Measurements from ENCODE around the gene SIAH3. TPM values are rescaled to one million over a fixed set of nuclear protein-coding genes. Genes with fewer than 3 reads are reported as not detected.

The SIAH3 gene
- polyA plus RNA-seq (2011; rRNA removed) (not detected in 2 replicates), polyA minus RNA-seq (2011; rRNA and poly(A)+ RNA removed) (not detected in 2 replicates)

GRCh38 chr13:45851171-45851921, at the start of gene SIAH3:
TSS of gene SIAH3 (minus strand) at chr13:45851753. CDS start at chr13:45851629, 124 bp downstream.
- CTCF ChIA-PET: no interaction called here

GRCh38 chr13:45899406-45899805, 47.9 kb upstream of the SIAH3 start:
- ChIA-PET CTCF (no interaction called here), POLR2A (no interaction called here)
- no peak for DNase-seq (ENCODE audit: low read depth)
- H3K36me3 ChIP-seq (ENCODE audit: control insufficient read depth, insufficient read depth, low read length): no peaks in the 10 kb centered on the region
- TF ChIP-seq CTCF (IDR thresholded peaks at IDR 0.05; ENCODE audit: insufficient read depth, low read depth, low read length): no peak
- no peak overlapping the region for H3K4me3 ChIP-seq (ENCODE audit: low read depth, low read length)
- H3K27me3 ChIP-seq (ENCODE audit: control insufficient read depth, insufficient read depth, low read length): peaks cover 6% of the 10 kb centered on the region; the same call in 1 of the 2 replicates

More at GRCh38 chr13:45851171-45851921, at the start of gene SIAH3:
- no peak for DNase-seq (ENCODE audit: low read depth)
- TF ChIP-seq CTCF (IDR thresholded peaks at IDR 0.05; ENCODE audit: insufficient read depth, low read depth, low read length): no peak
- no peak within 1 kb of the TSS for H3K4me3 ChIP-seq (ENCODE audit: low read depth, low read length)
- peaks cover 27% of the 10 kb centered on the region for H3K27me3 ChIP-seq (ENCODE audit: control insufficient read depth, insufficient read depth, low read length)
- H3K36me3 ChIP-seq (ENCODE audit: control insufficient read depth, insufficient read depth, low read length): no peaks in the 10 kb centered on the region
- POLR2A ChIA-PET: no interaction called here

GRCh38 chr13:45897562-45897961, 46.0 kb upstream of the SIAH3 start:
- DNase-seq (ENCODE audit: low read depth): no peak
- H3K27me3 ChIP-seq (ENCODE audit: control insufficient read depth, insufficient read depth, low read length): peaks cover 6% of the 10 kb centered on the region; the same call in 1 of the 2 replicates
- POLR2A ChIA-PET: no interaction called here
- no peaks in the 10 kb centered on the region for H3K36me3 ChIP-seq (ENCODE audit: control insufficient read depth, insufficient read depth, low read length)
- TF ChIP-seq CTCF (IDR thresholded peaks at IDR 0.05; ENCODE audit: insufficient read depth, low read depth, low read length): no peak
- CTCF ChIA-PET: no interaction called here
- H3K4me3 ChIP-seq (ENCODE audit: low read depth, low read length): no peak overlapping the region

GRCh38 chr13:45896285-45896684, 44.7 kb upstream of the SIAH3 start:
- no peak for TF ChIP-seq CTCF (IDR thresholded peaks at IDR 0.05; ENCODE audit: insufficient read depth, low read depth, low read length)
- H3K27me3 ChIP-seq (ENCODE audit: control insufficient read depth, insufficient read depth, low read length): peaks cover 8% of the 10 kb centered on the region; the same call in 1 of the 2 replicates
- no peak for DNase-seq (ENCODE audit: low read depth)
- CTCF ChIA-PET: no interaction called here
- H3K36me3 ChIP-seq (ENCODE audit: control insufficient read depth, insufficient read depth, low read length): no peaks in the 10 kb centered on the region
- POLR2A ChIA-PET: no interaction called here
- no peak overlapping the region for H3K4me3 ChIP-seq (ENCODE audit: low read depth, low read length)

- ChIA-PET CTCF (no interaction called here), POLR2A (no interaction called here)
- no peak overlapping the region for H3K4me3 ChIP-seq (ENCODE audit: low read depth, low read length)
- H3K27me3 ChIP-seq (ENCODE audit: control insufficient read depth, insufficient read depth, low read length): peaks cover 8% of the 10 kb centered on the region; the same call in 1 of the 2 replicates
- no peaks in the 10 kb centered on the region for H3K36me3 ChIP-seq (ENCODE audit: control insufficient read depth, insufficient read depth, low read length)
- DNase-seq (ENCODE audit: low read depth): no peak
- TF ChIP-seq CTCF (IDR thresholded peaks at IDR 0.05; ENCODE audit: insufficient read depth, low read depth, low read length): no peak
Observed at GRCh38 chr13:45895881-45896280, 44.3 kb upstream of the SIAH3 start.

Measured in BJ (cell line).